ENCODE data around the gene EXOC6B. TPM values are rescaled to one million over a fixed set of nuclear protein-coding genes. Genes with fewer than 3 reads are reported as not detected.

The EXOC6B gene
- total and polyA plus RNA-seq, 8 donors: 3.4 to 57.2 (median 27.1) TPM

DNA sequence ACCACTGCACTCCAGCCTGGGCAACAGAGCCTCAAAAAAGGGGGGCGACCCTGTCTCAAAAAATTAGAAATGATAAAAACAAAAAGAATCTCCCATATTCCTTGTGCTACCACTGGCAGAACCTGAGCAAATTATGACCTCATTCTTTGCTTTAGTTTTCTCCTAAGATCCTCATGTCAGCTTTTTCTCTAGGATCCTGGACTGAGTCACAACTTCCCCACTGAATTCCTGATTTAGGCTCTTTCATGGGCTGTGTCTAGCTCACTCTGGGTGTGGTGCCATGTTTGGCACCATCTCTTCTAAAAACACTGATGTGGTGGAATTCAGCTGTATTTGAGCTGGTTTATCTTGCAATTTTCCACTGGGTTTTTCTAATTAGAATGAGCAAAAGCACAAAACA, 37.1 kb downstream of the EXOC6B start:
- H3K27ac ChIP-seq: no peak overlapping the region
- no peaks in the 10 kb centered on the region for H3K36me3 ChIP-seq
- 86 to 100% (median 92%) methylated on average over 1 of the region's 1 CpG for WGBS, 5 donors
- no peak for TF ChIP-seq EP300 (IDR thresholded peaks at IDR 0.05)
- intact Hi-C loops (cut with DNase I; ENCODE audit: low total_unique reads): no loop called here
- H3K27me3 ChIP-seq: no peaks in the 10 kb centered on the region
- H3K4me1 ChIP-seq: peaks cover 0 to 13% (median 2%) of the 10 kb centered on the region in 4 donors
- DNase-seq: peak in 1 of 2 donors; percentile 3
- H3K9me3 ChIP-seq: no peaks in the 10 kb centered on the region
- no peak overlapping the region for H3K4me3 ChIP-seq

DNA sequence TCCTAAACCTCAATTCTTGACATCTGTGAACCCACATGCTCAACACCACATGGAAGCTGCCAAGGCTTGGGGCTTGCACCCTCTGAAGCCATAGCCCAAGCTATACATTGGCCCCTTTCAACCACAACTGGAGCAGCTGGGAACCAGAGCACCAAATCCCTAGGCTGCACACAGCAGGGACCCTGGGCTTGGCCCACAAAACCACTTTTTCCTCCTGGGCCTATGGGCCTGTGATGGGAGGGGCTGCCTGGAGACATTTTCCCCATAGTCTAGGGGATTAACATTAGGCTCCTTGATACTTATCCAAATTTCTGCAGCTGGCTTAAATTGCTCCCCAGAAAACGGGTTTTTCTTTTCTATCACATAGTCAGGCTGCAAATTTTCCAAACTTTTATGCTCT, 40.3 kb downstream of the EXOC6B start:
- Histone ChIP-seq H3K36me3 (no peaks in the 10 kb centered on the region), H3K27me3 (no peaks in the 10 kb centered on the region), H3K4me1 (peaks cover 0 to 25% (median 11%) of the 10 kb centered on the region in 4 donors), H3K27ac (no peak overlapping the region), H3K4me3 (no peak overlapping the region), H3K9me3 (no peaks in the 10 kb centered on the region)
- 67 to 90% (median 81%) methylated on average over 1 of the region's 1 CpG for WGBS, 5 donors
- TF ChIP-seq EP300 (IDR thresholded peaks at IDR 0.05) (no peak), POLR2AphosphoS5 (IDR thresholded peaks at IDR 0.05) (no peak), POLR2A (IDR thresholded peaks at IDR 0.05) (no peak)
- TF ChIP-seq, protein P1, sequence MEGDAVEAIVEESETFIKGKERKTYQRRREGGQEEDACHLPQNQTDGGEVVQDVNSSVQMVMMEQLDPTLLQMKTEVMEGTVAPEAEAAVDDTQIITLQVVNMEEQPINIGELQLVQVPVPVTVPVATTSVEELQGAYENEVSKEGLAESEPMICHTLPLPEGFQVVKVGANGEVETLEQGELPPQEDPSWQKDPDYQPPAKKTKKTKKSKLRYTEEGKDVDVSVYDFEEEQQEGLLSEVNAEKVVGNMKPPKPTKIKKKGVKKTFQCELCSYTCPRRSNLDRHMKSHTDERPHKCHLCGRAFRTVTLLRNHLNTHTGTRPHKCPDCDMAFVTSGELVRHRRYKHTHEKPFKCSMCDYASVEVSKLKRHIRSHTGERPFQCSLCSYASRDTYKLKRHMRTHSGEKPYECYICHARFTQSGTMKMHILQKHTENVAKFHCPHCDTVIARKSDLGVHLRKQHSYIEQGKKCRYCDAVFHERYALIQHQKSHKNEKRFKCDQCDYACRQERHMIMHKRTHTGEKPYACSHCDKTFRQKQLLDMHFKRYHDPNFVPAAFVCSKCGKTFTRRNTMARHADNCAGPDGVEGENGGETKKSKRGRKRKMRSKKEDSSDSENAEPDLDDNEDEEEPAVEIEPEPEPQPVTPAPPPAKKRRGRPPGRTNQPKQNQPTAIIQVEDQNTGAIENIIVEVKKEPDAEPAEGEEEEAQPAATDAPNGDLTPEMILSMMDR (IDR thresholded peaks at IDR 0.05): no peak
- DNase-seq: no peak
- intact Hi-C loops (cut with DNase I; ENCODE audit: low total_unique reads): no loop called here

DNA sequence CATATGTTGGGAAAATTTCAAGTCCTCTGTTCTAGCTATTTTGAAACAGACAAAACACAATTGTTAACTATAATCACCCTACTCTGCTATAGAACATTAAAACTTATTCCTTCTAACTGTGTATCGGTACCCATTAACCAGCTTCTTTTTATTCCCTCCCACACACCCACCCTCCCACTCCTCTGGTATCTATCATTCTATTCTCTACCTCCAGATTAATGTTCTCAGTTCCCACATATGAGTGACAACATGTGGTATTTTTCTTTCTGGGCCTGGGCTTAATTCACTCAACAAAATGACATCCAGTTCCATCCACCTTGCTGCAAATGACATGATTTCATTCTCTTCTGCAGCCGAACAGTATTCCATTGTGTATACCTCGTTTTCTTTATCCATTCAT, 43.3 kb downstream of the EXOC6B start:
- TF ChIP-seq EP300 (IDR thresholded peaks at IDR 0.05) (no peak), POLR2A (IDR thresholded peaks at IDR 0.05) (no peak), POLR2AphosphoS5 (IDR thresholded peaks at IDR 0.05) (no peak)
- TF ChIP-seq, protein P1 (IDR thresholded peaks at IDR 0.05): no peak
- Histone ChIP-seq H3K4me3 (no peak overlapping the region), H3K27ac (no peak overlapping the region), H3K9me3 (no peaks in the 10 kb centered on the region), H3K36me3 (no peaks in the 10 kb centered on the region), H3K27me3 (no peaks in the 10 kb centered on the region), H3K4me1 (peaks cover 0 to 34% (median 22%) of the 10 kb centered on the region in 4 donors)
- intact Hi-C loops (cut with DNase I; ENCODE audit: low total_unique reads): no loop called here
- 87 to 90% (median 89%) methylated on average over 3 of the region's 3 CpGs for WGBS, 5 donors
- DNase-seq: no peak

DNA sequence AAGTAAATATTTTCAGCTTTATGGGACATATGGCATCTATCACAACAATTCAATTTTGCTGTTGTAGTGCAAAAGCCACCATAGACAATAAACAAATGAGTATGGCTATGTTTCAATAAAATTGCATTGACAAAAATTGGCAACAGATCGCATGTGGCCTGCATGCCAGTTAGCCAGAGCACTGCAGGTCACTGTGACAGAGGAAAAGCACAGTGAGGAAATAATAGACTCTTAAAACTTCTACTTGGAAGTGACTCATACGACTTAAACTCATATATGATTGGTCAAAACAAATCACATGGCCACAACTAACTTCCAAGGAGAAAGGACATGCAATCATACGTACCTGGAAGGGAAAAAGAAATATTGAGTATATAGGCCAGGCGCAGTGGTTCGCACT, 44.4 kb downstream of the EXOC6B start:
- Histone ChIP-seq H3K9me3 (no peaks in the 10 kb centered on the region), H3K27ac (no peak overlapping the region), H3K36me3 (no peaks in the 10 kb centered on the region), H3K4me3 (no peak overlapping the region), H3K27me3 (no peaks in the 10 kb centered on the region), H3K4me1 (peaks cover 0 to 34% (median 22%) of the 10 kb centered on the region in 4 donors)
- intact Hi-C loops (cut with DNase I; ENCODE audit: low total_unique reads): no loop called here
- no peak for DNase-seq
- TF ChIP-seq, protein P1 (IDR thresholded peaks at IDR 0.05): no peak
- TF ChIP-seq POLR2A (IDR thresholded peaks at IDR 0.05) (no peak), POLR2AphosphoS5 (IDR thresholded peaks at IDR 0.05) (no peak), EP300 (IDR thresholded peaks at IDR 0.05) (no peak)
- 67 to 79% (median 72%) methylated on average over 5 of the region's 5 CpGs for WGBS, 5 donors

DNA sequence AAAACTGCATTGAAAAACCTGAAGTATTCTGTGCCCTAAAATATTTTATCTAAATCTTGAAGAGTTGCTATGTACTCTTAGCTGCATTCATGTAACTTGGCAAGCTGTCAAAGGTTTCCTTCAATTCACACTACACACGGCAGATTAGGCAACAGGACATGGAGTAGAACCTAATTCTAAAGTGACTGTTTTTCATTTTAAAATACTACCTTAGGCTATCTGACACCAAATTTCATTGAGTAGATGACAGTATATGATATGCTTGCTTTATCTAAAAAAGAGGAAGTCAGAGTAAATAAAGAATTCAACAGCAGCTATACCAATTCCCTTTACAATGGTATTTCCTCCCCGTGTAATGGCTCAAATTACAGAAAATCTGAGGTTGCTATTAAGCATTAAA, 45.4 kb downstream of the EXOC6B start:
- peak in 1 of 2 donors; percentile 73 for DNase-seq
- Histone ChIP-seq H3K36me3 (no peaks in the 10 kb centered on the region), H3K9me3 (no peaks in the 10 kb centered on the region), H3K4me1 (peaks cover 0 to 34% (median 22%) of the 10 kb centered on the region in 4 donors), H3K27me3 (no peaks in the 10 kb centered on the region), H3K27ac (no peak overlapping the region), H3K4me3 (no peak overlapping the region)
- WGBS, 5 donors: 18 to 41% (median 28%) methylated on average over 2 of the region's 2 CpGs
- no peak for TF ChIP-seq POLR2A (IDR thresholded peaks at IDR 0.05)
- TF ChIP-seq, protein P1 (IDR thresholded peaks at IDR 0.05): no peak
- no peak for TF ChIP-seq POLR2AphosphoS5 (IDR thresholded peaks at IDR 0.05)
- TF ChIP-seq EP300 (IDR thresholded peaks at IDR 0.05): no peak
- intact Hi-C loops (cut with DNase I; ENCODE audit: low total_unique reads): no loop called here

Data from stomach (tissue), 9 donors.